GM19351 (cell line): ENCODE results near the gene ZDHHC11.
"Not testable (repeated sequence)": the region's sequence is repeated elsewhere in the genome, so short reads cannot be mapped to it uniquely, and the experiment has no call there.

Source experiments
- ATAC-seq: cut with Tn5 transposase; IDR thresholded peaks from one replicate; pipeline ENCODE4 v1.9.1; 2021; ENCODE audit warnings: mild to moderate bottlenecking, moderate library complexity; ENCODE audit not compliant: unreplicated experiment

The ZDHHC11 gene

DNA sequence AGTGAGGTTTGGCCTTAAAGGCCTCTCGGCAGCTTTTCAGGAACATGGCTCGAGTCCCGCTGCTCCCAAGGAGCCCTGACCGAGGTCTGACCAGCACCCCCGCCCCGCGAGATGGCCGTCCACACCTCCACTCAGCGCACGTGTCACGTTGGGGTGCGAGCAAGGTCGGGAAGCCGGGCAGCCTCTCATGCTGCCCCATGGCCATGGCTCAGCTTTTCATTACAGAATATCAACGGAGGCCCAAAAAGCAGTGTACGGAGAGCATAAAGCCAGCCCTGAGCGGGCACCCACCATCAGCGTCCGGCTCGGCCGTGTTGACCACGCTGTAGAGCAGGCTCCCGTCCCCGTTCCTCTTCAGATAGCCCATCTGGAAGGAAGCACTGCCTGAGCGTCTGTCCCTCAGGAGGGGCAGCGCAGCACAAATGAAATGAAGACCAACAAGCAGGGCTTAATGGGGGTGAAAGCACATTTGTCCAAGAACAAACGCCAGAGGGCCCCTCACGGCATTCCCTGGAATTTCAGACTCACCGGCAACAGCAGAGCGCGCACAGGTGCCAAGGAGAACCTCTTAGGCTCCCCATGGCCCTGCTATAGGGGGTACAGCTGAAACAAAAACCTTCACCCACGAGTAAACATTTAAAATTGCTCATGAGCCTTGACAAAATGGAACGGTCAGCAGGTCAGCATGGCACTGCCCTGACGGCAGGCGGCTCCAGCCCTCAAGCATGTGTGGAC, 30.2 kb upstream of the ZDHHC11 start:
- ATAC-seq = no peak

DNA sequence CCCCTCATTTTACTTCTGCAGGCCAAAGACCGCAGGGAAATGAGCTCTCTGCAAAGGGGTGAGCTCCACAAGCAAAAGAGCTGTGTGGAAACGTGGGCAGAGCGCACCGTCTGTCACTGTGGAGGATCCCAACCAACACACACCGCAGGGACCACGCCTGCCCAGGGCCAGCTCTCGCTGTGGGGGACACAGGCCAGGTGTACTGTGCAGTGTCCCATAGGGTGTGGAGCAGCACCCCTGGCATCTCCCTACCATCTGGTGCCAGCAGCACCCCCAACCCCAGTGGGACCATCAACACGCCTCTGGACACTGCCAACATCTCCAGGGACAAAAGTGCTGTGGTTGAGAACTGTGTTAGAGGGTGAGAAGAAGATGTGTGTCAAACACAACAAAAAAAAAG, 27.9 kb upstream of the ZDHHC11 start:
- ATAC-seq = not testable (repeated sequence)

DNA sequence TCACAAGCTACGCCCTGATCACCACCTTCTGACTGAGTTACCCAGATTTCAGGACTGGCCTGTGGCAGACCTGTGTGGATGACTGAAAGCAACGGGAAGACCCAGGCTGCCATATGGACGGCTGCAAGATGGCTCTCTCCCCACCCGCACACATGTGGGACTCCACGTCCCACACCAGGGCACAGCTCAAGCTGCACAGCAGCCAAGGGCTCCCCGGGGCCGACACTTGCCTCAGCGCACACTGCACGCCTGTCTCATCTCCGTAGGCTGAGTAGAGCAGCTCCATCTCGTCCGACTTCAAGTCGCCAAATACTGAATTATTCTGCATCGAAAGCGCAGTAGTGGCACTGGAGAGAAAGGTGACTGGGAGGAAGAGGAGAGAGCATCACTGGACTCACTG, 27.3 kb upstream of the ZDHHC11 start:
- no peak for ATAC-seq

DNA sequence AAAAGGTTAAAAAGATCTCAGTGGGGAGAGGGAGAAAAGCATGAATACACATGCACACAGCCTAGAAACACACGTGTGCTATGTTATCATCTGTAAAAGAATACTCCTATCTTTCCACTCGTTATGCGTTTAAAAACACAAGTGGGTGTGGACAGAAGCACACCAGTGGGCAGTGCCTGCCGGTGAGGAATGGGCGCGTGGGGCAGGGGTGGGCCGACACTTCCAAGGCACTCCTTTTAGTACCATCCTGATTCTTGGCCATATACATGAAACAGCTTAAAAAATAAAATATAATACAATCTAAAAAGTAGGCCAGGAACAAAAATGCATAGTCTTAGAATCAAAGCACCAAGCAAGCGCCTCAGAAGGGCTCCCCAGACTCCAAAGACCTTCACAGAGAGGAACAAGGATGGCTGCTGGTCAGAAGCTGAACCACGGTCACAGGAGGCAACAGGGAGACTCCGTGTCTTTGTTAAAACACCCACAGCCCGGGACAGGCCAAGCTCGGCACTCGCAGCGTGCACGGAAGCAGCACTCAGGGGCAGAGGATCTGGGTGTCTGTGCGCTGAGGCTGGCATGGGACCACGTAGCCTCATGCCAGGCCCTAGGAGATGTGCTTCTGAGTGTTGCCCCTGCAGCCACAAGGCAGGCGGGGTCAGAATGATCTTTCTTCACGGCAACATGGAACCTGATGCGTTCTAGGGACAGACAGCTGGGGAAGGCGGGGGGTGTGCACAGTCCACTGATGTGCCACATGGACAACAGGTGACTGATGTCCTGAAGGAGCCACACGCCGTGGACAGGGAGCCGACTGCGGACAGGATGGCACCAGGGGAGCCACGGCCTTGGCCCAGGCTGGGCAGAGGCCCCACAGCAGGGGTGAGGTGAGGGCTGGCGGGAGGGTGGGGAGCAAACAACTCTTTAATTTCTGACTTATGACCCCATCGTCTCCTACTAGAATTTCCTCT, 25.9 kb upstream of the ZDHHC11 start:
- no peak for ATAC-seq

DNA sequence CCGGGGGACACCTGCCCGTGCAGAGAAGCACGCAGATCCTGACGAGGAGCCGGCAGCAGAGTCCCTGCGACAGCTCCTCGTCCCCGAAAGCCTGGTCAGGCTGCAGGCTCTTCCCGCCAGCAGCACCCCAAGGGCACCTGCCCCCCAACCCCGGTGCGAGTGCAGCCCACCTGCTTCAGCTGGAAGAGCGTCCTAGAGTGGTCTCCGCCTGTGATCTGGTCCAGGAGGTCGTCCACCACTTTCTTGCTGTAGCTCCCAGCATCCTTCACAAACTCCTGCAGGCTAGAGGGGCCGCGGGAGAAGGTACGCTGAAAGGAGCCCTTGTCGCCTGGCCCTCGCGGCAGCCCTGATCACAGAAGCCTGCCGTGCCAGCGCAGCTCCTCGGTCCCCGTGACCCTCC, 25.1 kb upstream of the ZDHHC11 start:
- no peak for ATAC-seq

DNA sequence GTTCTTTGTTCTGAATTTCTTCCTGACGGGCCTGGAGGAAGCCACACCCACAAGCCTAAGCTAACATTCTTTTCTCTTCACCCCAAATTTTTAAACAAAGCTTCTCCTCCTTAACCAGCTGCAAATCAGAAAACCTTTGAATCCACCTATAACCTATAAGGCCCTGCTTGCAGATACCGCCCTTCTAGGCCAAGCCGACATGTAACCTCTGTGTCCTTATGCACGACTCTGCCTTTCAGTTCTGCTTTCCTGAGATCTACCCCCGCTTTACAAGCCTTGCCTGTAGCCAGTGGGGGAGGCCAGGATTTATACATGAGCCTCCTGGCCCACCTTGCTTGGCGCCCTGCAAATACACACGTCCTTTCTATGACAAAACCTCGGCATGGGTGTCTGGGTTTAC, 22.5 kb upstream of the ZDHHC11 start:
- no peak for ATAC-seq

DNA sequence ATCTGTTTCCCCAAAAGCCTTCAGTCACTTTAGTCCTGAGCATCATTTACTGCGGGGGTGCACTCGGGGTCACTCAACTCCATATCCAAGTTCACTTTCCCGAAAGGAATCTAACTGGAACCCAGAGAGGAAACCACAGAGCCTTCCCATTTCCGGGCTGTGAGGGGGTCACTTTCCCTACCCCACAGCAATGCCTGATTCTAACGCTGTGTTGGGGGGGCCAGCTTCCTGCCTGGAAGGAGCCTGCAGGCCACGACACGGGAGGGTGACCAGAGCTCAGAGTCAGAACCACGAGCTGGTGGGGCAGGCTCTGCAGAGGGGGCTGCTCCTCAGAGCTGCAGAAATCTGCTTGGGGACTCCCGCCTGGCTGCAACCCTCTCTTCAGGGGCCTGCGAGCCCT, 21.5 kb upstream of the ZDHHC11 start:
- no peak for ATAC-seq

DNA sequence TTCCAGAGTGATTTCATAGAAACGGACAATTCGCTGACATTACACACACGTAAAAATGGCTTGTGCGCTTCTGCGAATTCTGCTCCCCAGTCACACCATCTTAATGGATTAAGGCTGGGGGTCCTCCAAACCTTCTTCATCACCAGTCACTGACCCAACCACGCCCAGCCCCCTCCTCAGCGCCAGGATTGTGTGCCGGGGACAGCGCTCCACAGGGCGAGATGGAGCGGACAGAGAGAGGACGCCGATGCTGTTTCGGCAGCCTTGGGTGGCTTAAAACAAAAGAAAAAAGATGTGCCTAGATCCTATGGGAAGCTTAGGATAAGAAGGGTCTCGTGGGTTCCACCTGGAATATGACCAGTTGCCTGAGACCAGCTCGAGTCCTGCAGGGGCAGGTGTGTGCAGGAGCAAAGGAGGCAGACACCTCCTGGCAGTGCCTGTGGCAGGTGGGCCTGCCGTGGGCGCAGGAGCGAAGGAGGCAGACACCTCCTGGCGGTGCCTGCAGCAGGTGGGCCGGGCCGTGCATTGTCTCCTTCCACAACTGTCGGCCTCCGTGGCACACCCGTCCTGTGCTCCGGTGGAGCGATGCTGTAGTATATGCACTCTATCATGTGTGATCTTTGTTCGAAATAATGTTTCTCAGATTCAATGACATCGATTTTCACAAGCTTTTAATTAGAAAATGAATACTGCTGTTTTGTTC, 21.0 kb upstream of the ZDHHC11 start:
- ATAC-seq = no peak

DNA sequence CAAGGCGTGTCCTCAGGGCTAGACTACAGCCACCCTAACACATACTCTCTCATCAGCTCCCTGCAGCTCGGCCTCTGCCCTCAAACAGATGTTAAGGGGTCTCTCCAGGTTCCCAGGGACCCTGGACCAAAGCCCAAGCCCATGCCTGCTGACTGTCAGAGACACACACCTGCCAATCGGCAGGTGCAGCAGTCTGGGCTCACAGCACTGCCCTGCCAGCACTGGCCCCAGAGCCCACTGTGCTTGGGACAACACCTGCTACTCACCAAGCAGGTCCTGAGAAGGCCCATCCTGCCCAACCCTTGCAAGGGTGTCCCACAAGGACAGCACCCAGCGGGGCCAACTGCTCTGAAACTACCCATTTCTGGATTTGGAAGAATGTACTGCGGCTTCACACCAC, 20.2 kb upstream of the ZDHHC11 start:
- no peak for ATAC-seq

DNA sequence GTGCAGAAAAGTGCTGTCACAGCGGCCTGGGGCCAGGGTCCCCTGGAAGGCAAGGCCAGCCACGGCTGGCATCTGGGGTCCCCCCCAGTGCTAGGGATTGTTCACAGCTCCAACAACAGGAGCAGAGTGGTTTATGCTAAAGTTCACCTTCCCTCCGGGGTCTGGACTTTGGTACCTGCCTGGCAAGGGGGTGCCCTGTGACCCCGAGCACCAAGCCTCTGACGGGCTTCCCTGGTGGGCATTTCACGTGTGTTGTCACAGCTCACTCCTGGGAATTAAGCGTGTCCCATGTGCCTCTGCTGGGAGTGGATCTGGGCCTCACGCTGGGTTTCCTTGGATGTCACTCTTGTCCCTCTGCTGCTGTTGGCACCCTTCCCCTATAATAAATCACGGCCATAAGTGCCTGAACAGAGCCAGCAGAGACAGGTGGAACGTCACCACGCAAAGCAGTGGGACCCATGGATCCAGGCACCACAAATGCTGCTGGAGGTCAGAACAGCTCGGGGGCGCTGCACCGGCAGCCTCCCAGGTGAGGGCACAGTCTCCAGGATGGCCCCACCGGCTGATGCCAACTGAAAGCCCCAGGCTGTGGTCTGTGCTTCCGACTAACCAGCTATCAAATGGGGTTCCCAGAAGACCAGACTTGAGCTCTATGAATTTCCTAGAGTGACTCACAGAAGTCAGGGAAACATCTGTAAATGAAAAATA, 17.8 kb upstream of the ZDHHC11 start:
- no peak for ATAC-seq

DNA sequence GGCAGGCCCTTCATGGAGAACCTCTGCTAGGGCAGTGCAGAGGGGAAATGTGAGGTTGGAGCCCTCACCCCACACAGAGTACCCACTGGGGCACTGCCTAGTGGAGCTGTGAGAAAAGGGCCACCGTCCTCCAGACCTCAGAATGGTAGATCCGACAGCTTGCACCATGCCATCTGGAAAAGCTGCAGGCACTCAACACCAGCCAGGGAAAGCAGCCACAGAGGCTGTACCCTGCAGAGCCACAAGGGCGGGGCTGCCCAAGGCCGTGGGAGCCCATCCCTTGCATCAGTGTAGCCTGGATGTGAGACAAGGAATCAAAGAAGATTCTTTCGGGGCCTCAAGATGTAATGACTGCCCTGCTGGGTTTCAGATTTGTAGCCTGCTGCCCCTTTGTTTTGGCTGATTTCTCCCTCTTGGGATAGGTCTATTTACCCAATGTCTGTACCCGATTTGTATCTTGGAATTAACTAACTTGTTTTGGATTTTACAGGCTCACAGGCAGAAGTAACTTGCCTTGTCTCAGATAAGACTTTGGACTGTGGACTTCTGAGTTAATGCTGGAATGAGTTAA, 16.6 kb upstream of the ZDHHC11 start:
- ATAC-seq = no peak

DNA sequence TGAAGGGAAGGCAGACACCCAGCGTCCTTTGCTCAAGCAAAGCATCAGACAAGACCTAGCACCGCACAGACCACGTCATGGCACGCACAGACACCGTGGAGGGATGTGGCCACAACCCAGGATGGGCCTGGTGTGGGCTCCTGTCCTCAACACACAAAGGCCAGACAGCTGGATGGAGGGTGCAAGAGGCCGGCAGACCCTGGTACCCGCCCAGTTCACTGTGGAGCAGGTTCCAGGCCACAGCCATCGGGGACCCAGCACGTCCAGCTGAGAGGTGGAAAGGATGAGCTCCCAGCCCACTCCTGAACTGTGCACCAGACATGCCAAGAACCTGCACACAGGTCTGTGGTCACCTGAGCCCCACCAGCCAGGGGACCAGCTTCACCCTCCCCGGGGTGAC, 15.0 kb upstream of the ZDHHC11 start:
- no peak for ATAC-seq

DNA sequence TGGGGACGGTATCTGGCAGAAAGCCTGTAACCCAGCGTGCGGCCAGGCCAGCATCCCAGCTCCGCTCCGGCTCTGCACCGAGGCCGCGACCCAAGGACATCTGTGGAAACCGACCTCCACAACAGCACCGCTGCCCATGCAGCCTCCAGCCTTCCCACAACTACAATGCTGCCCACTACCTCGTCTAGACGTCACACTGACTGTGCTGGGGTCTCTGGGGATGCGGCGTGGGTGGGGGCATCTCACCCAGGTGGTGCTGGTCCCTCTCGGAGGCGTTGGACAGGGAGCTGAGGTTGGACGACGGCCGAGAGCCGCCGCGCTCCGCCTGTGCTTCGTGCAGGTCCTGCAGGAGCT, 14.4 kb upstream of the ZDHHC11 start:
- no peak for ATAC-seq

DNA sequence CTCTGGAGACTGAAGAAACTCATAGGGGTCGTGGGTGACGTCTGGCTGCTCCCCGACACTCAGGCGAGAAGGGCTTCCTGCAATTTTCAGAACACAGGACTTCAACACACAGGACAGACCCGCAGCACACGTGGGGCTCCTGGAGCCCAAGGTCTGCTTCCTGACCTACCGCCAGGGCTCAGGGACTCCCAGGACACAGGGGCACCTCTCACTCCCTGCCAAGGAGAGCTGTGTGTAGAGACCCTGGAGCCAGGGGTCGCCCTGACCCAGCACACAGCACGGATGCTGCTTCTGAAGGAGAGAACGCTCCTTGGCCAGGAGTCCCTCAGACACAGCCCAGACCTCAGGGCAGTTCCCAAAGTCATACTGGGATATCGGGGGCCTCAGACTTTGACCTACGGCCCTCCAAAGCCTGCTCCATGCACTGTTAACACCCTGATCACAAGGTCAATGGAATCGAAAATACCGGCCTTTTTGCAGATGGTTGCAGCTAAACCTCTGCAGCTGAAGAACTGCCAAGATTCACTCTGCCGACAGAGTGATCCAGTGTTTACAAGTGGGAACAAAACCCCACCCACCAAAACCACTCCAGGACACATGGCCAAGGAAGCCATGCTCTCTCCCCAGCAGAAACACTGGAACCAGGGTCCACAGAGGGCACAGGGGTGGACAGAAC, 13.8 kb upstream of the ZDHHC11 start:
- no peak for ATAC-seq

DNA sequence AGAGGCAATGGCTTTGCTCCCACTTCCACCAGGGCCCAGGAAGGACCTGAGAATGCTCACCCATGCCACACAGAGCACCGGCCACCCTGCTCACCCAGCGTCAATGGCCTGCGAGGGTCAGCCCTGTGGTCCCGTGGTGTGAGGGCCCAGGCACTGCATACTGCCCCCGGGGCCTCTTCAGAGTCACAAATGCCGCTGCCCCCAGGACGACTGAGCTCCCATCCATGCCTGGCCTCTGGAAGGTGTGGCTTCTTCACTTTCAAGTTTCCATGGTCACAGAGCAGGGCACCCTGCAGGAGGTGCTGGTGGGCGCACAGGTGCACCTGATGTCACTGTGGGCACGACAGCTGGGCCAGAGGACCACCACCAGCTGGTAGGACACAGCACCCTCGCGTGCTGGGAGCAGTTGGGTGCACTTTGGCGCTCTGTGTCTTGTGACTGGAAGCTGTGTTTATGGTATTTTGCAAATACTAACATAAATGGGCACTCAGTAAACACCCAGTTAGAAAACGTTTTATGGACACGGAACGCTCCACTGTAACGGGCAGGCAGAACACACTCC, 12.5 kb upstream of the ZDHHC11 start:
- no peak for ATAC-seq

DNA sequence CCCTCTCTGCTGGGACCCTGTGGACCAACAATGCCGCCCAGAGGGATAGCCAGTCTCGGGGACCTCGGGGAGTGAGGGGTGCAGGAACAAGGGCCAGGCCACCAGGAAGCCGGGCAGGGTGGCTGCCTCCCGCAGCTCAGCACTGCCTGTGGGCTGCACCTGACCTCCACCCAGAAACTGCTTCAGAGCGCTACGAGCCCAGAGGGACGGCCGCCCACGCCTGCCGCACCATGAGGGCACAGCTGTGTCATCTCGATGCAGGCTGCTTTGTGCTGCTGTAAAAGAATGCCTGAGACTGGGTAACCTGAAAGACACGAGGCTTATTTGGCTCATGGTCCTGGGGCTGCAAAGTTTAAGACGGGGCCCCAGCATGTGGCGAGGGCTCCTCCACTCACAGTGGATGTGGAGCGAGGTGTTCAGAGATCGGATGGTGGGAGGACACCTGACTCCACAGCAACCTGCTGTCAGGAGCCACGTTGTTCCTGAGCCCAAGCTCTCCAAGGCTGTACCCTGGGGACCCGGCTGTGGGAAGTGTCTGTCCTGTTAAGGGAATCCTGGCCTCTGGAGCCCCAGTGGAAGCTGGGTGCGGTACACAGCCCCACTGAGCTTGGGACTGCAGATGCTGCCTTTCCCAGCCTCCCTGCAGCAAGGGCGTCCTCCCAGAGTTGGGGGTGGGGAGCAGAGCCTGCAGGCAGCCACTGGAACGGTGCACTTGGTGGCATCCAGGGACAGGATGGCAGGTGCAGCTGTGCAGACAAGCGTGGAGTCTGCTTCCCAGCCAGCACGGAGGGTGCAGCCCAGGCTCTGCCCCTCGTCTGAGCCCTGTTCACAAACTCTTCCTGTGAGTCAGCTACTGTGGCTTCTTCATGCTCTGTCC, 11.8 kb upstream of the ZDHHC11 start:
- no peak for ATAC-seq

DNA sequence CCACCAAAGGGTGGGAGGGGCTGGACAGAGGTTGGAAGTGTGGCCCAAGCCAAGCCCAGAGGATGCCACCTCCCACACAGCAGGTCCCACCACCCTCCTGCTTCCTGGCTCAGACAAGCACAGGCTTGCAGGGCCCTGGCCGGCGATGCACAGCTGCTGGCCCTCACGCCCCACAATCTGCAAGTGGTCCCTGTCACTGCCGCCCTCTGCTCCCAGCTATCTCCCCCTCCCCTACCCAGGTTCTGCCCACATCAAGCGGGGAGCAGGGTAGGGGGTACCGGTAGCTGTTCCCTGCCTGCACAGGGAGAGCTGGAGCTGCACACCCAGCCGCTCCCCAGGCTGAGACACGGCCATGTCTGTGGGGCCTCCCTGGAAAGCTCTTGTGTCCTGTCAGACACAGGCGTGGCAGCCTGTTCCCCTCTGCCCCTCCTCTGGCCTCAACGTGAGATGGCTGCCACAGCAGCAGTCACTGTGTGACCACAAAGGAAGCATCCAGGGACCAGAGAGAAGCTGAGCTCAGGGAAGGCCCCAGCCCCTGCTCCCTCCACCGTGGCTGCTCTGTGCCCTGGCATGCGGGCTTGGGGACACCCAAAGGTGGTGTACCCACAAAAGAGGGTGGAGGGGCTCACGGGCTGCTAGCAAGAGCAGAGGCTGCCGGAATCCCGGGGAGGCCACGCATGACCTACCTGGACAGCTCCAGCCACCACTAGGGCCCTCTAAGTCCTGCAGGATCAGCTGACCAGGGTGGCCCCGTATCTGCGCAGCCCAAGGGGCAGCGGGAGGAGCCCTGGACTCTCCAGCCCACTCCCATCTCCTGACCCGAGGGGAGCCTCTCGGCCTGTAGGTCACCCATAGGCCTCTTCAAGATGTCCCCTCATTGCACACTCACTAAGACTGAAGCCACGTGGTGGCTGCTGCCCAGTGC, 10.9 kb upstream of the ZDHHC11 start:
- no peak for ATAC-seq
